DMS153 treated with DMSO at 0.1 percent for 48 hours (cell line): ENCODE data around the gene SLC30A9.

Source experiments
- DNase-seq: peaks from one replicate; lab custom pipeline; 2025; ENCODE audit not compliant: unreplicated experiment; lab: John Stamatoyannopoulos, UW

The SLC30A9 gene

GRCh38 chr4:41998019-41998418, 7.7 kb downstream of the SLC30A9 start:
- DNase-seq = no peak

DNA sequence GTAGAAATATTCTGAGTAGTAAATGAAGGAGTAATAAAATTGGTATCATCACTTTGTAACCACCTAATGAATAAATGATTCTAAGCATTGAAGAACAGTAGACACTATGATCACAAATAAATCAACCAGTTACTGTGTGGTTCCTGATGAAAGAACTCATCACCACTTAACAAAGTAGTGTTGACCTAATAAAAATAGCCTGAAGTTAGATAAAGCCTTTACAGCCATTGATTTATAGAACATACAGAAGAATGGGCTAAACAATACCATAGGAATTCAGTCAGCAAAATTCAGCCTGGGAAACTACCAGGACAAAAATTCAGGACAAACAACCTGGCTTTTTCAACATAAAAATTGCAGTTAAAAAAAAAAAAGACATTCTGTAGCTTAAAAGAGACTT, 9.0 kb downstream of the SLC30A9 start:
- no peak for DNase-seq

DNA sequence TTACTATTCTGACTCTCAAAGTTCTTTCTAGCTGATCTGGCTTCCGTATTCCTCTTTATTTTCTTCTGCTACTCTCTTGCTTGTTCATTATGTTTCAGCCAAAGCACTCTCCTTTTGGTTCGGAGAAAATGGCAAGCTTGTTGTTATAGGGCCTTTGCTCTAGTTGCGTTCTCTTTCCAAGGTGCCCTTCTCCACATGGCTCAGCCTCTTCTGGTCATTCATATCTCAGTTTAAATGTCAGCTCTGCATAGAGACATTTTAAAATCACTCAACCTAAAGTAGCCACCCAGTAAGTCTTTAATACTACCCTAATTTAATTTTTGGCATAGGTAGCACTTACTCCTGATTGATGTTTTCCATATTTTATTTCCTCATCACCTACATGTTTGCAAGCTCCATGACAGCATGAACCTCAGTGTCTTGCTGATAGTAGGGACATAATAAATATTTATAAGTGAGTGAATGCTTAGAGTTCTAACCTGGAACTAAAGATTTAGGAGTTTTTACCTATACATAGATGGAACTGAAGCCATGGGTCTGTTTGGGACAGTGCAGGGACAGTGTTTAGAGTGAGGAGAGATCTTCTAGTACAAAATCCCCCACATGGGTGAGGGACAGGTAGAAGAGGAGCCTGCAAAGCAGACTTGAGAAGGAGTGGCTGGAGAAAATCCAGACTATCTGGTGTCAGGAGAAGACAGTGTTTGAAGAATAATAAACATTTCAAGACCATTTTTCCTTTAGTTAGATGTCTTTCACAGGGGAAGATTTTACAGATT, 17.9 kb downstream of the SLC30A9 start:
- DNase-seq = no peak

- no peak for DNase-seq
Observed at GRCh38 chr4:42015438-42015837, 25.1 kb downstream of the SLC30A9 start.

GRCh38 chr4:42018451-42018850, 28.1 kb downstream of the SLC30A9 start:
- no peak for DNase-seq

DNA sequence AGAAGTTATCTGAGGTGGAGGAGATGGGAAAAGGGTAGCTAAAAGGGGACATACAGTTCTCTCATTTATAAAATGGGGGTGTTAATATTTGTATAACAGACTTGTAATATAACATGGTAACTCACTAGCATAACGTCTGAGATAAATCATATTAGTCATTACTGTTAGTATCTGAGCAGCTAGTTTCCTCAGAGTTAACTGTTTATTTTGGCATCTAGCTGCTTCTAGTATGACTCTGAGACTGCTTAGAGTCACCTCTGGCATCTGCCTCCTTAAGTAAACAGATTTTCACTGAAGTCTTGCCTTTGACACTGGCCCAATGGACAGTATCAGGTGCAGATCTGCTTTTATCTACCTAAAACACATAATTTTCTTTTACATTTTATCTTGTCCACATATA, 58.1 kb downstream of the SLC30A9 start:
- no peak for DNase-seq

- no peak for DNase-seq
Observed at GRCh38 chr4:42050516-42051249, 60.4 kb downstream of the SLC30A9 start.

GRCh38 chr4:42066402-42066801, 76.1 kb downstream of the SLC30A9 start:
- DNase-seq = no peak

GRCh38 chr4:42067264-42067663, 76.9 kb downstream of the SLC30A9 start:
- no peak for DNase-seq

DNA sequence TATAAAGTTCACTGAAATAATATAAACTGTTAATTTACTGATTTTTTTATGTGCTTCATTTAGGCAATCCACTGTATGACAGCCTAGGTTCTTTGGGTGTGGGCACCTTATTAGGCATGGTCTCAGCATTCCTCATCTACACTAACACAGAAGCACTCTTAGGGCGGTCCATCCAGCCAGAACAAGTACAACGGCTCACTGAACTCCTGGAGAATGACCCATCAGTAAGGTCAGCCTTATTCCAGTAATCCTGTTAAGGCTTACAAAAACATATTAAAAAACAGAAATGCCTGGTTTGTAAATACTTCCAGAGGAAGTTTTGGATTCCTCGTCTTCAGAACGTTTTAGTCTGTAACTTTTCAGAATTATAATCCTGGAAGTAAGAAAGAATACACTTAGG, 80.1 kb downstream of the SLC30A9 start:
- no peak for DNase-seq

DNA sequence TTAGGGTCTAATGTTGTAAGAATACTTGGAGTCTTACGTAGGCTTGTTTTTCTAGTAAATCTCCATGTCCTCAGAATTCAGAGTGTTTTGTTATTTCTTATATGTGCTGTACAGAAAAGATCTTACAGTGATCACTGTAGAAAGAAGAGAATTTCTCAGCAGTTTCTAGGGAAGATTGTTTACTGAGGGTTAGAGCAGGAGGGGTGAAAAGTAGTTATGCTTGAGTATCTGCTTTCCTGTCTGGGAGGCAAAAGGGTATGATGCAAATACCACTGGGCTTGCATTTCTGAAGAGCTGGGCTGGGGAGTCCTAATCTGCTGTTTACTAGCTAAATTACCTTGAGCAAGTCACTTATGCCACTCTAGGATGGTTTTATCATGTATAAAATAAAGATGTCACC, 84.0 kb downstream of the SLC30A9 start:
- DNase-seq = no peak

GRCh38 chr4:42078184-42078801, 88.0 kb downstream of the SLC30A9 start:
- no peak for DNase-seq

GRCh38 chr4:42080306-42080705, 90.0 kb downstream of the SLC30A9 start:
- DNase-seq = no peak

DNA sequence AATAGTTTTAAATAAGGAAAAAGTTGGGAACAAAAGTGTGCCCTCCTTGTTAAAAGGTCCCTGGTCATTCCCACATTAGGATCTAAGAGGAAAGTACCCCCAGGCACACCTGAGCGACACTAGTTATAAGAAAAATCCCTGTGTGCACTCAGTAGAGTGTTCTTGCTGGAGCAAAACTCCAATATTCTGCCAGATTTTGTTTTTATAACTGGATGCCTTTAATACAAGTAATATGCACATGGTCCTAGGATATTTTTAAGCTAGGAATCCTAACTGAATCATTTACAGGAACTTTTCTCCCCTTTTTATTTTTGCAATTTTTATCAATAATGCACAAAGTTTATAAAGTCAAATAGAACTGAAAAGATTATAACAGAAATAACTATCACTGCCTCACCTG, 93.5 kb downstream of the SLC30A9 start:
- DNase-seq = no peak

GRCh38 chr4:42088386-42088785, 98.1 kb downstream of the SLC30A9 start:
- no peak for DNase-seq

DNA sequence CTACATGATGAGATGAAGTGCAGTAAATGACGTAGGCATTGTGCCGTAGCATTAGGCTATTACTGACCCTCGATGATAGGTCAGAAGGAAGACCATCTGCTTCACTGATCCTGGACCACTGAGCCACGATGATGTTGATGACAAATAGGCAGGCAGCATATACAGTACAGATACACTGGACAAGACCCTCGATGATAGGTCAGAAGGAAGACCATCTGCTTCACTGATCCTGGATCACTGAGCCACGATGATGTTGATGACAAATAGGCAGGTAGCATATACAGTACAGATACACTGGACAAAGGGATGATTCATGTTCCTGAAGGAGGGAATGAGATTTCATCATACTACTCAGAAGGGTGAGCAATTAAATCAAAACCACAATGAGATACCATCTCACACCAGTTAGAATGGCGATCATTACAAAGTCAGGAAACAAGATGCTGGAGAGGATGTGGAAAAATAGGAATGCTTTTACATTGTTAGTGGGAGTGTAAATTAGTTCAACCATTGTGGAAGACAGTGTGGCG, 111.2 kb downstream of the SLC30A9 start:
- DNase-seq = no peak

DNA sequence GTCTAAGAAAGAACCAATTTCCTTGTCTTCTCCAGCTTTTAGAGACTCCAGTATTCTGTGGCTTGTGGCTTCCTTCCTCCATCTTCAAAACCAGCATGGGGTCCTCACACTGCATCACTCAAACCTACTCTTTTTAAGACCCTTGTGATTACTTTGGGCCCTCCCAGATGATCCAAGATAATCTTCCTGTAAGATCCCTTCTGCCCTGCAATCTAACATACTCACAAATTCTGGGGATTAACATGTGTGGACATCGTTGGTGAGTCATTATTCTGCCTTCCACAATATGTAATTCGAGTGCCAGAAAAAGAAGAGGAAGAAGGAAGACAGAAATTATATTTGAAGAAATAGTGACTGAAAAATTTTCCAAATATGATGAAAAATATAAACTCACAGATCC, 114.2 kb downstream of the SLC30A9 start:
- DNase-seq = no peak

DNA sequence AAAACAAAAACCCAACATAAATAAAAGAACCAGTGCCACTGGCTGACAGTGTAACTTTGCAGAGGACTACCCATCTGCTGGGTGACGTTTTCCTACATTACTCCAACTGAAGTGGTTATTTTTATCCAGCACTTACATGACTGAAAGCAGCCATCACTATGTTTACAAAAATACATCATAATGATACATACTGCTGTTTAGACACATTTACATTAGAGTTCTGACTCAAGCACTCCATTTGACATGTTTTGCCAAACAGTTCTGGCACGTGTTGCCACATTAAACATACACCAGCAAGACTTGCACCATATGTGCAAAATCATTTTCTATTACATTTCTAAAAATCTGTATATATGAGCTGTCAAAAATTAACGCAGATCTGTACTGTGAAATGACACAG, 122.5 kb downstream of the SLC30A9 start:
- no peak for DNase-seq

DNA sequence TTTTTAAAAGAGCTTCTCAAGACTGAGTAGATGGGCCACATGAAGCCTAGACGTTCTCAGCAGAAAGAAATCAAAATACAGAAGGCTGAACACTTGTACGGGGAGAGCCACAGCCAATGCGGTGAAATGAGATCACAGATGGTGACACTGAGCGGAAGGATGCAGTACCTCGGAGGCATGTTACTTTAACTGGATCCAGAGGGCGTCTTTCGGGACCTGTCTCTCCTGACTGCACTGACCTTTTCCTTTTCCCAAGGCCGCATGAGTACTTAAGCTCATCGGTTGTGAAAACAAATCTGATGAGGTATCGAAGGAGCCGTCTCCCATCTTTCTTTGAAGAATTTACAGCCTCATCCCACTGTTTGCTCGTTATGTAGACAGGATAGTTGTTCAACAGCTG, 129.6 kb downstream of the SLC30A9 start:
- no peak for DNase-seq

DNA sequence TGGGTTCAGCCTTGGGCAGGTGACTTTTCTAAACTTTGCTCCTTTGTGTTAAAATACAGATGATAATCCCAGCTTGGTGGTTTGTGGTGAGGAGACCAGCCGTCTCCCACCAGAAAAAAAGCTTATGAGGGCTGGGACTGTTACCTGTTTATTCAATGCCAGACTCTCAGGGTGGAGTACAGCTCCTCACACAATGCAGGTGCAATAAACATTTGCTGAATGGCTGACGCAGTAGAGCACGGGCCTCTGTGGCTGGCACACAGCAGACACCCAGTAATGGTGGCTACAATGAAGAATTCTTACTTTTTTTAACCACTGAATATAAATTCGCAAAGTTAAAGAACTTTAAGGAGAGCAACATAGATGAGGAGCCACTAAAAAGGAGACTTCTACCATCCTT, 131.9 kb downstream of the SLC30A9 start:
- no peak for DNase-seq

GRCh38 chr4:42123071-42123644, 132.8 kb downstream of the SLC30A9 start:
- DNase-seq = no peak

GRCh38 chr4:42132099-42132498, 141.8 kb downstream of the SLC30A9 start:
- DNase-seq = no peak
